ENCODE measurements around the gene TLCD3B. TPM values are rescaled to one million over a fixed set of nuclear protein-coding genes. Genes with fewer than 3 reads are reported as not detected.
"Not testable (repeated sequence)": the region's sequence is repeated elsewhere in the genome, so short reads cannot be mapped to it uniquely, and the experiment has no call there.

The TLCD3B gene
- total and polyA plus RNA-seq, 4 donors = 0.05 to 0.65 TPM; not detected in 2

DNA sequence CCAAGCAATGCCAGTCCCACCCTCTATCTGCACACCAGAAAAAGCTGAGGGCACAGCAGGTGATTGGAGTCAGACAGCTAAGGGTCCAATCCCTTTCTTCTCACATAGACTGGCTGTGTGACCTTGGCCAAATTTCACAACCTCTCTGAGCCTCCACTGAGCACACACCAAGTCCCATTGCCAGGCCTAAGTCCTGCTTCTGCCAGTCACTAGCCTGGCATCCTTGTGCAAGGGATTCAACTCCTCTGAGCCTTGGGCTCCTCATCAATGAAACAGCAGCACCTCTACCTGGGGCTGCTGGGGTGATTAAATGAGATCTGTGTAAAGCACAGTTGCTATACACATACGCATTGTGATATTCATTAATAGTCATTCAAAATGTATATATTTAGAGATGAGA, 15.5 kb upstream of the TLCD3B start:
- H3K4me3 ChIP-seq (ENCODE audit: low read depth in 1 of 3, low read length in 3 of 3) = no peak overlapping the region

GRCh38 chr16:30046178-30046577, 15.1 kb upstream of the TLCD3B start:
- Histone ChIP-seq H3K36me3 (ENCODE audit: control insufficient read depth in 4 of 4, insufficient read depth in 3 of 4, low read depth in 1 of 4, low read length in 3 of 4) (no peaks in the 10 kb centered on the region), H3K9ac (ENCODE audit: low read depth in 1 of 2, low read length in 2 of 2) (no peak overlapping the region), H3K27me3 (ENCODE audit: control insufficient read depth in 4 of 4, insufficient read depth in 4 of 4, low read length in 3 of 4) (no peaks in the 10 kb centered on the region), H3K4me3 (ENCODE audit: low read depth in 1 of 3, low read length in 3 of 3) (no peak overlapping the region), H3K27ac (ENCODE audit: low read depth in 1 of 2, low read length in 2 of 2) (no peak overlapping the region), H3K4me1 (ENCODE audit: control insufficient read depth in 4 of 4, insufficient read depth in 4 of 4, low read length in 3 of 4) (no peaks in the 10 kb centered on the region), H3K9me3 (ENCODE audit: control insufficient read depth in 4 of 4, low read length in 3 of 4) (no peaks in the 10 kb centered on the region)
- WGBS = 71% methylated on average over 8 of the region's 8 CpGs
- TF ChIP-seq MAX (IDR thresholded peaks at IDR 0.05) = no peak
- TF ChIP-seq ZBTB33 (IDR thresholded peaks at IDR 0.05) = no peak
- TF ChIP-seq, protein P1, sequence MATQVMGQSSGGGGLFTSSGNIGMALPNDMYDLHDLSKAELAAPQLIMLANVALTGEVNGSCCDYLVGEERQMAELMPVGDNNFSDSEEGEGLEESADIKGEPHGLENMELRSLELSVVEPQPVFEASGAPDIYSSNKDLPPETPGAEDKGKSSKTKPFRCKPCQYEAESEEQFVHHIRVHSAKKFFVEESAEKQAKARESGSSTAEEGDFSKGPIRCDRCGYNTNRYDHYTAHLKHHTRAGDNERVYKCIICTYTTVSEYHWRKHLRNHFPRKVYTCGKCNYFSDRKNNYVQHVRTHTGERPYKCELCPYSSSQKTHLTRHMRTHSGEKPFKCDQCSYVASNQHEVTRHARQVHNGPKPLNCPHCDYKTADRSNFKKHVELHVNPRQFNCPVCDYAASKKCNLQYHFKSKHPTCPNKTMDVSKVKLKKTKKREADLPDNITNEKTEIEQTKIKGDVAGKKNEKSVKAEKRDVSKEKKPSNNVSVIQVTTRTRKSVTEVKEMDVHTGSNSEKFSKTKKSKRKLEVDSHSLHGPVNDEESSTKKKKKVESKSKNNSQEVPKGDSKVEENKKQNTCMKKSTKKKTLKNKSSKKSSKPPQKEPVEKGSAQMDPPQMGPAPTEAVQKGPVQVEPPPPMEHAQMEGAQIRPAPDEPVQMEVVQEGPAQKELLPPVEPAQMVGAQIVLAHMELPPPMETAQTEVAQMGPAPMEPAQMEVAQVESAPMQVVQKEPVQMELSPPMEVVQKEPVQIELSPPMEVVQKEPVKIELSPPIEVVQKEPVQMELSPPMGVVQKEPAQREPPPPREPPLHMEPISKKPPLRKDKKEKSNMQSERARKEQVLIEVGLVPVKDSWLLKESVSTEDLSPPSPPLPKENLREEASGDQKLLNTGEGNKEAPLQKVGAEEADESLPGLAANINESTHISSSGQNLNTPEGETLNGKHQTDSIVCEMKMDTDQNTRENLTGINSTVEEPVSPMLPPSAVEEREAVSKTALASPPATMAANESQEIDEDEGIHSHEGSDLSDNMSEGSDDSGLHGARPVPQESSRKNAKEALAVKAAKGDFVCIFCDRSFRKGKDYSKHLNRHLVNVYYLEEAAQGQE (IDR thresholded peaks at IDR 0.05) = no peak
- DNase-seq (ENCODE audit: low spot score) = no peak

More for the DNA sequence above, 15.5 kb upstream of the TLCD3B start:
- no peak for TF ChIP-seq FOXA1 (IDR thresholded peaks at IDR 0.05)
- no peak for TF ChIP-seq JUND (IDR thresholded peaks at IDR 0.05)
- no peak for TF ChIP-seq TAF1 (conservative IDR thresholded peaks at IDR 0.05)
- no peak for TF ChIP-seq NR2F2 (IDR thresholded peaks at IDR 0.05)
- TF ChIP-seq HNF4G (IDR thresholded peaks at IDR 0.05) = no peak
- no peak for TF ChIP-seq MAX (IDR thresholded peaks at IDR 0.05)
- TF ChIP-seq RXRA (IDR thresholded peaks at IDR 0.05) = no peak
- no peak for TF ChIP-seq FOXA2 (IDR thresholded peaks at IDR 0.05)
- no peak for TF ChIP-seq GABPA (IDR thresholded peaks at IDR 0.05 in 1 of 2, conservative IDR thresholded peaks at IDR 0.05 in 1 of 2)
- TF ChIP-seq, protein P2, sequence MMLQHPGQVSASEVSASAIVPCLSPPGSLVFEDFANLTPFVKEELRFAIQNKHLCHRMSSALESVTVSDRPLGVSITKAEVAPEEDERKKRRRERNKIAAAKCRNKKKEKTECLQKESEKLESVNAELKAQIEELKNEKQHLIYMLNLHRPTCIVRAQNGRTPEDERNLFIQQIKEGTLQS (IDR thresholded peaks at IDR 0.05) = no peak
- no peak for TF ChIP-seq RAD21 (IDR thresholded peaks at IDR 0.05)
- H3K36me3 ChIP-seq (ENCODE audit: control insufficient read depth in 4 of 4, insufficient read depth in 3 of 4, low read depth in 1 of 4, low read length in 3 of 4) = no peaks in the 10 kb centered on the region
- H3K27ac ChIP-seq (ENCODE audit: low read depth in 1 of 2, low read length in 2 of 2) = no peak overlapping the region
- H3K27me3 ChIP-seq (ENCODE audit: control insufficient read depth in 4 of 4, insufficient read depth in 4 of 4, low read length in 3 of 4) = no peaks in the 10 kb centered on the region
- no peaks in the 10 kb centered on the region for H3K9me3 ChIP-seq (ENCODE audit: control insufficient read depth in 4 of 4, low read length in 3 of 4)
- no peaks in the 10 kb centered on the region for H3K4me1 ChIP-seq (ENCODE audit: control insufficient read depth in 4 of 4, insufficient read depth in 4 of 4, low read length in 3 of 4)
- H3K9ac ChIP-seq (ENCODE audit: low read depth in 1 of 2, low read length in 2 of 2) = no peak overlapping the region
- WGBS = 97% methylated on average over 1 of the region's 1 CpG
- DNase-seq (ENCODE audit: low spot score) = no peak

DNA sequence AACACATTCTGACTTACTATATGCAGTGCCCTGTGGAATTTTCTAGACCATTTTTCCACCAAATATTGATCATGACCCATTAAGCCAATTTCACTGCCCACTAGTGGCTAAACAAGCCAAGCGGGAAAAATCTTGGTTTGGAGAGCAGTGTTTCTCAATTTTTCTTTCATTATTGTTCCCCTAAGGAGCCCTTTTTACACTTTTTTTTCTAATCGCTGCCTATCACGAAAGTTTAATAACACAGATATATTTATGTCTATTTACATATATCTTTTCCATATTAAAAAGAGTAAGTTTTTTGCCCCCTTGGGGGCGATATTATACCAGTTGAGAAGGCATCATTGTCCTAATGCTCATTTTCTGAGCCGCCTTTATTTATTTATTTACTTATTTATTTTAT, 10.8 kb upstream of the TLCD3B start:
- Histone ChIP-seq H3K9ac (ENCODE audit: low read depth in 1 of 2, low read length in 2 of 2) (no peak overlapping the region), H3K4me1 (ENCODE audit: control insufficient read depth in 4 of 4, insufficient read depth in 4 of 4, low read length in 3 of 4) (no peaks in the 10 kb centered on the region), H3K27ac (ENCODE audit: low read depth in 1 of 2, low read length in 2 of 2) (no peak overlapping the region), H3K9me3 (ENCODE audit: control insufficient read depth in 4 of 4, low read length in 3 of 4) (no peaks in the 10 kb centered on the region), H3K27me3 (ENCODE audit: control insufficient read depth in 4 of 4, insufficient read depth in 4 of 4, low read length in 3 of 4) (no peaks in the 10 kb centered on the region), H3K4me3 (ENCODE audit: low read depth in 1 of 3, low read length in 3 of 3) (no peak overlapping the region), H3K36me3 (ENCODE audit: control insufficient read depth in 4 of 4, insufficient read depth in 3 of 4, low read depth in 1 of 4, low read length in 3 of 4) (no peaks in the 10 kb centered on the region)
- DNase-seq (ENCODE audit: low spot score) = no peak
- TF ChIP-seq YY1 (IDR thresholded peaks at IDR 0.05) (no peak), NR2F2 (IDR thresholded peaks at IDR 0.05) (no peak), RAD21 (IDR thresholded peaks at IDR 0.05) (peak; percentile 59 to 67)
- WGBS = 31% methylated on average over 5 of the region's 5 CpGs

DNA sequence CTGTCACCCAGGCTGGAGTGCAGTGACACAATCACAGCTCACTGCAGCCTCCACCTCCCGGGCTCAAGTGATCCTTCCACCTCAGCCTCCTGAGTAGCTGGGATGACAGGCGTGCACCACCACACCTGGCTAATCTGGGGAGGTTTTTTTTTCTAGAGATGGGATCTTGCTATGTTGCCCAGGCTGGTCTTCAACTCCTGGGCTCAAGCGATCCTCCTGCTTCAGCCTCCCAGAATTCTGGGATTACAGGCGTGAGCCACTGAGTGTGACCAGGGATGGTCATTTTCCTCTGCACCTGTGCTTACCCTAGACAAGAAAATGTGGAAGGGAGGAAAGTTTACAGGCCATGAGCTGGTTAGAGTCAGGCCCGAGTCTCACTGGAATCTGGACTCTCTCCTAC, 9.6 kb upstream of the TLCD3B start:
- WGBS = 90% methylated on average over 5 of the region's 5 CpGs
- not testable (repeated sequence) for DNase-seq (ENCODE audit: low spot score); H3K9me3 ChIP-seq (ENCODE audit: control insufficient read depth in 4 of 4, low read length in 3 of 4); H3K27ac ChIP-seq (ENCODE audit: low read depth in 1 of 2, low read length in 2 of 2); H3K4me3 ChIP-seq (ENCODE audit: low read depth in 1 of 3, low read length in 3 of 3); H3K36me3 ChIP-seq (ENCODE audit: control insufficient read depth in 4 of 4, insufficient read depth in 3 of 4, low read depth in 1 of 4, low read length in 3 of 4); H3K4me1 ChIP-seq (ENCODE audit: control insufficient read depth in 4 of 4, insufficient read depth in 4 of 4, low read length in 3 of 4); H3K27me3 ChIP-seq (ENCODE audit: control insufficient read depth in 4 of 4, insufficient read depth in 4 of 4, low read length in 3 of 4); H3K9ac ChIP-seq (ENCODE audit: low read depth in 1 of 2, low read length in 2 of 2)
